ENCODE data around the gene GLT8D1. TPM values are rescaled to one million over a fixed set of nuclear protein-coding genes. Genes with fewer than 3 reads are reported as not detected.

The GLT8D1 gene
- polyA plus RNA-seq, 2 of the 4 experiments (the other 2 are of a cell fraction): 37.3 to 58.5 TPM

- WGBS (ENCODE audit: missing lambda C conversion rate): 0% methylated on average over 2 of the region's 25 CpGs
- peak overlapping the region; percentile 95 for H3K4me2 ChIP-seq
- DNase-seq (ENCODE audit: low read depth in 1 of 2, low spot score in 1 of 2): no peak
- H3K9me3 ChIP-seq: no peaks in the 10 kb centered on the region
- ATAC-seq: no peak; a peak in 3 of 6 replicates
- no peak for TF ChIP-seq TP53 (CRISPR knock-in tag; IDR thresholded peaks at IDR 0.05)
- TF ChIP-seq PHF8 (IDR thresholded peaks at IDR 0.05; ENCODE audit: borderline replicate concordance, low read depth): 0 out of 2 replicates have a peak, but pooled peaks have one; percentile 1
- POLR2A ChIA-PET: interaction anchor here (0.9 to 1.7 kb wide), 4 partner anchors 11 to 35 kb away, joined by 3 to 6 read pairs (median 4); no protein-coding TSS in a partner anchor
- peaks cover 25% of the 10 kb centered on the region for H3K4me1 ChIP-seq
- no peak for FAIRE-seq
- CTCF ChIA-PET: interaction anchor here (1.1 kb wide), 1 partner anchor 10 kb away, joined by 3 read pairs; no protein-coding TSS in a partner anchor
- H3K27ac ChIP-seq: peak overlapping the region; percentile 94 to 99
- peak overlapping the region; percentile 74 for H3K4me3 ChIP-seq
Observed at GRCh38 chr3:52705438-52705687, 228 bp downstream of the GLT8D1 start.

GRCh38 chr3:52704611-52705437 is 767 bp downstream of the GLT8D1 start:
- no peak for FAIRE-seq
- peak; percentile 12 to 21 for DNase-seq (ENCODE audit: low read depth in 1 of 2, low spot score in 1 of 2)

GRCh38 chr3:52703341-52703740 is 2.2 kb downstream of the GLT8D1 start:
- Histone ChIP-seq H3K4me3 (no peak overlapping the region), H3K4me1 (peaks cover 25% of the 10 kb centered on the region), H3K9me3 (no peaks in the 10 kb centered on the region), H3K27ac (no peak overlapping the region), H3K4me2 (no peak overlapping the region; the same call in 2 of the 3 replicates)
- TF ChIP-seq ZSCAN20 (CRISPR knock-in tag; IDR thresholded peaks at IDR 0.05) (no peak), CBX8 (IDR thresholded peaks at IDR 0.05) (no peak), MAX (IDR thresholded peaks at IDR 0.05) (no peak), POLR2A (IDR thresholded peaks at IDR 0.05; ENCODE audit: low read length) (no peak), KDM5A (IDR thresholded peaks at IDR 0.05) (no peak), FOXS1 (CRISPR knock-in tag; IDR thresholded peaks at IDR 0.05) (no peak), MAZ (IDR thresholded peaks at IDR 0.05; ENCODE audit: borderline replicate concordance, low read depth, low read length) (no peak), EHF (CRISPR knock-in tag; IDR thresholded peaks at IDR 0.05) (no peak), ZNF302 (CRISPR knock-in tag; IDR thresholded peaks at IDR 0.05) (no peak), PHF8 (IDR thresholded peaks at IDR 0.05; ENCODE audit: borderline replicate concordance, low read depth) (no peak), HEYL (CRISPR knock-in tag; IDR thresholded peaks at IDR 0.05) (no peak), BHLHE40 (IDR thresholded peaks at IDR 0.05; ENCODE audit: low read depth, low read length) (no peak), CHD4 (IDR thresholded peaks at IDR 0.05; ENCODE audit: borderline replicate concordance) (no peak), CEBPB (IDR thresholded peaks at IDR 0.05) (no peak)
- TF ChIP-seq, protein P1, sequence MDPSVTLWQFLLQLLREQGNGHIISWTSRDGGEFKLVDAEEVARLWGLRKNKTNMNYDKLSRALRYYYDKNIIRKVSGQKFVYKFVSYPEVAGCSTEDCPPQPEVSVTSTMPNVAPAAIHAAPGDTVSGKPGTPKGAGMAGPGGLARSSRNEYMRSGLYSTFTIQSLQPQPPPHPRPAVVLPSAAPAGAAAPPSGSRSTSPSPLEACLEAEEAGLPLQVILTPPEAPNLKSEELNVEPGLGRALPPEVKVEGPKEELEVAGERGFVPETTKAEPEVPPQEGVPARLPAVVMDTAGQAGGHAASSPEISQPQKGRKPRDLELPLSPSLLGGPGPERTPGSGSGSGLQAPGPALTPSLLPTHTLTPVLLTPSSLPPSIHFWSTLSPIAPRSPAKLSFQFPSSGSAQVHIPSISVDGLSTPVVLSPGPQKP (IDR thresholded peaks at IDR 0.05; ENCODE audit: low read depth, low read length): no peak
- POLR2A ChIA-PET: no interaction called here
- ATAC-seq: no peak
- CTCF ChIA-PET: no interaction called here
- no peak for FAIRE-seq
- 86% methylated on average over 7 of the region's 7 CpGs for WGBS (ENCODE audit: missing lambda C conversion rate)
- no peak for DNase-seq (ENCODE audit: low read depth in 1 of 2, low spot score in 1 of 2)

More at GRCh38 chr3:52704611-52705437, 767 bp downstream of the GLT8D1 start:
- Histone ChIP-seq H3K27ac (peak overlapping the region; percentile 94 to 99), H3K4me2 (peak overlapping the region; percentile 95), H3K4me1 (peaks cover 25% of the 10 kb centered on the region), H3K4me3 (peak overlapping the region; percentile 74), H3K9me3 (no peaks in the 10 kb centered on the region)
- TF ChIP-seq MAX (IDR thresholded peaks at IDR 0.05) (0 out of 2 replicates have a peak, but pooled peaks have one; percentile 7), EP300 (IDR thresholded peaks at IDR 0.05) (no peak)
- ChIA-PET POLR2A (interaction anchor here (1.6 to 1.7 kb wide), 2 partner anchors 15 to 34 kb away, joined by 5 to 6 read pairs; no protein-coding TSS in a partner anchor), CTCF (interaction anchor here (1.1 kb wide), 1 partner anchor 10 kb away, joined by 3 read pairs; no protein-coding TSS in a partner anchor)
- peak; percentile 31 to 38; a peak in 5 of 6 replicates for ATAC-seq
- 2% methylated on average over 15 of the region's 22 CpGs for WGBS (ENCODE audit: missing lambda C conversion rate)

DNA sequence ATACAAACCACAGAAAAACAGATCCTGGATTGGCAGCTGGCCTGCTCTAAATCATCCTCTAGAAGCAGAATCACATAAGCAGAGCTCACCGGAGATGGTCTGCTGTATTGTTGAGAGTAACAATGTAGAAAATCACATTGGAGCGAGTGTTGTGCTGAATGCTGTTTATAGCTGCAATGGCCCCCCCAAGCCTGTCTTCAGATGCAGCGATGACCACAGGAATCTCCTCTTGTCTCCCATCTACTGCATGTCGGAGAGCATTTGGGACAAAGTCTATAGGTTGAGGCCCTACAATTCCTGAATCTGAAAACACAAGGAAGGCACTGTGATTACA is 8.0 kb downstream of the GLT8D1 start:
- ChIA-PET CTCF (no interaction called here), POLR2A (no interaction called here)
- H3K9me3 ChIP-seq: no peaks in the 10 kb centered on the region
- no peak overlapping the region for H3K27ac ChIP-seq
- no peak for FAIRE-seq
- DNase-seq (ENCODE audit: low read depth in 1 of 2, low spot score in 1 of 2): no peak
- H3K4me1 ChIP-seq: no peaks in the 10 kb centered on the region; the same call in 2 of the 3 replicates
- WGBS (ENCODE audit: missing lambda C conversion rate): 98% methylated on average over 4 of the region's 4 CpGs
- no peak overlapping the region for H3K4me3 ChIP-seq
- peak; percentile 27 to 33; a peak in 3 of 6 replicates for ATAC-seq
- H3K4me2 ChIP-seq: no peak overlapping the region
- TF ChIP-seq HOXB5 (CRISPR knock-in tag; IDR thresholded peaks at IDR 0.05) (no peak), EP300 (IDR thresholded peaks at IDR 0.05) (no peak), HOXA7 (CRISPR knock-in tag; IDR thresholded peaks at IDR 0.05) (no peak), CBX8 (IDR thresholded peaks at IDR 0.05) (no peak), TFCP2L1 (CRISPR knock-in tag; IDR thresholded peaks at IDR 0.05) (no peak), HEYL (CRISPR knock-in tag; IDR thresholded peaks at IDR 0.05) (no peak), ZC3H11A (IDR thresholded peaks at IDR 0.05) (no peak), USF2 (IDR thresholded peaks at IDR 0.05) (no peak), FOSL2 (IDR thresholded peaks at IDR 0.05) (no peak), FOSL2 (CRISPR knock-in tag; IDR thresholded peaks at IDR 0.05) (no peak), POLR2A (IDR thresholded peaks at IDR 0.05; ENCODE audit: low read length) (no peak), HOXB13 (CRISPR knock-in tag; IDR thresholded peaks at IDR 0.05; ENCODE audit: low read depth) (no peak), FOSB (CRISPR knock-in tag; IDR thresholded peaks at IDR 0.05) (no peak), NPAS2 (CRISPR knock-in tag; IDR thresholded peaks at IDR 0.05; ENCODE audit: borderline replicate concordance) (no peak), JUN (IDR thresholded peaks at IDR 0.05) (no peak), MAFK (IDR thresholded peaks at IDR 0.05; ENCODE audit: partially characterized antibody) (no peak), BHLHE40 (IDR thresholded peaks at IDR 0.05; ENCODE audit: low read depth, low read length) (no peak), RNF2 (IDR thresholded peaks at IDR 0.05; ENCODE audit: borderline replicate concordance, low read depth) (no peak)

Data from A549 (cell line).